ENCODE results near the gene HSD17B11. TPM values are rescaled to one million over a fixed set of nuclear protein-coding genes. Genes with fewer than 3 reads are reported as not detected.
A peak's percentile ranks its signal among the peaks of the same experiment; 100 is the strongest.
"Not testable (repeated sequence)": the region's sequence is repeated elsewhere in the genome, so short reads cannot be mapped to it uniquely, and the experiment has no call there.

HSD17B11 gene
- total RNA-seq, 1 donor from 2014 or later: 12.7 TPM

GRCh38 chr4:87419578-87420249 is 28.7 kb upstream of the HSD17B11 start:
- no peak for DNase-seq (ENCODE audit: low spot score)
- Mint-ChIP-seq H3K4me3 (no peak overlapping the region), H3K9me3 (no peaks in the 10 kb centered on the region), H3K36me3 (ENCODE audit: low read depth) (peaks cover 1% of the 10 kb centered on the region), H3K27me3 (ENCODE audit: insufficient read depth) (peaks cover 5% of the 10 kb centered on the region), H3K4me1 (ENCODE audit: low read depth) (peaks cover 29% of the 10 kb centered on the region), H3K27ac (no peak overlapping the region)
- intact Hi-C loops (cut with micrococcal nuclease): loop anchor here (5.0 kb wide), 3 partner anchors 197 to 1403 kb away; partner anchors contain the start of genes KLHL8 and PPM1K

GRCh38 chr4:87418410-87418809 is 27.4 kb upstream of the HSD17B11 start:
- H3K4me3 Mint-ChIP-seq; H3K27ac Mint-ChIP-seq; DNase-seq (ENCODE audit: low spot score); H3K9me3 Mint-ChIP-seq; intact Hi-C loops (cut with micrococcal nuclease); H3K27me3 Mint-ChIP-seq (ENCODE audit: insufficient read depth); H3K36me3 Mint-ChIP-seq (ENCODE audit: low read depth): not testable (repeated sequence)
- H3K4me1 Mint-ChIP-seq (ENCODE audit: low read depth): peaks cover 19% of the 10 kb centered on the region

- Mint-ChIP-seq H3K27ac (no peak overlapping the region), H3K9me3 (no peaks in the 10 kb centered on the region), H3K4me3 (no peak overlapping the region), H3K36me3 (ENCODE audit: low read depth) (no peaks in the 10 kb centered on the region), H3K4me1 (ENCODE audit: low read depth) (peaks cover 4% of the 10 kb centered on the region), H3K27me3 (ENCODE audit: insufficient read depth) (peaks cover 7% of the 10 kb centered on the region)
- intact Hi-C loops (cut with micrococcal nuclease): no loop called here
- no peak for DNase-seq (ENCODE audit: low spot score)
These were observed 26.0 kb upstream of the HSD17B11 start for GRCh38 chr4:87416965-87417364.

DNA sequence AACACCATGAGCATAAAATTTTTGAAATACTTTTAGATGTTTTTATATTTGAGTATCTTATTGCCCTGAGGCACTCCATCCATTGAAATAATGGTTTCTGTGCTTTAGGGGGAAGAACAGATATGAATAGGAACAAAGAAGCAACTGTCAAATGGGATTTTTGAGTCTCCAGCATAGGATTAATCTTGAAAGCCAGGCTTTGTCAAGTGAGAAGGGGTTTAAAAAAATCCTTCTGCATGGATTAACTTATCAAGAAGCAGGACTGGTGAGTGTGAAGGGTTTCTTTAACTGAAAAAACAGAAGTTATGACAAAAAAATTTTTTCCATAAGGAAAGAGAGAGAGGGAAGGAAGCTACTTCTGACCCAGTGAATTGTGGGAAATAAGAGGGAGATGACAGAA is 23.8 kb upstream of the HSD17B11 start:
- H3K9me3 Mint-ChIP-seq: no peaks in the 10 kb centered on the region
- peaks cover 7% of the 10 kb centered on the region for H3K27me3 Mint-ChIP-seq (ENCODE audit: insufficient read depth)
- H3K4me1 Mint-ChIP-seq (ENCODE audit: low read depth): no peaks in the 10 kb centered on the region
- H3K4me3 Mint-ChIP-seq: no peak overlapping the region
- intact Hi-C loops (cut with micrococcal nuclease): no loop called here
- H3K36me3 Mint-ChIP-seq (ENCODE audit: low read depth): no peaks in the 10 kb centered on the region
- no peak overlapping the region for H3K27ac Mint-ChIP-seq
- DNase-seq (ENCODE audit: low spot score): no peak

DNA sequence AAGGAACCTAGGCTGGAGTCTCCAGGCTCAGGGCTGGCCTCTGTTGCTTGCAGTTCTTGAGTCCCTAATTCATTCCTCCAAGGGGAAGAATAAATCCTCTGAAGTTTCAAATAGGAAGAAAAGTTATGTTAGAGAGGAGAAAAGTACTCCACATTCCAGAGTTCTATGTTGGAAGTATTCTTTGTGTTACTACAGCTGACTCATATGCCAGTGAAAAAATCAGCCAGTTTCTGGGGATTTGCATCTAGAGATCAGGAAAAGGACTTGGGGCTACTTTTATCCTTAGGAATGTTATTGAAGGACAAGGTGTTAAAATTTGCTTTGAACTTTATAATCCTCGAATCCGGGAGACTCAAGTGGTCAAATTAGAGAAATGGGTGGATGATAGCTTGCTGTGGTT is 19.7 kb upstream of the HSD17B11 start:
- Mint-ChIP-seq H3K4me1 (ENCODE audit: low read depth) (peaks cover 20% of the 10 kb centered on the region), H3K36me3 (ENCODE audit: low read depth) (no peaks in the 10 kb centered on the region), H3K9me3 (no peaks in the 10 kb centered on the region), H3K27ac (no peak overlapping the region), H3K4me3 (no peak overlapping the region), H3K27me3 (ENCODE audit: insufficient read depth) (peaks cover 7% of the 10 kb centered on the region)
- no peak for DNase-seq (ENCODE audit: low spot score)
- intact Hi-C loops (cut with micrococcal nuclease): no loop called here

GRCh38 chr4:87410157-87410556 is 19.2 kb upstream of the HSD17B11 start:
- no peak for DNase-seq (ENCODE audit: low spot score)
- peaks cover 7% of the 10 kb centered on the region for H3K27me3 Mint-ChIP-seq (ENCODE audit: insufficient read depth)
- H3K9me3 Mint-ChIP-seq: no peaks in the 10 kb centered on the region
- intact Hi-C loops (cut with micrococcal nuclease): no loop called here
- no peaks in the 10 kb centered on the region for H3K36me3 Mint-ChIP-seq (ENCODE audit: low read depth)
- peaks cover 20% of the 10 kb centered on the region for H3K4me1 Mint-ChIP-seq (ENCODE audit: low read depth)
- H3K4me3 Mint-ChIP-seq: no peak overlapping the region
- H3K27ac Mint-ChIP-seq: no peak overlapping the region

DNA sequence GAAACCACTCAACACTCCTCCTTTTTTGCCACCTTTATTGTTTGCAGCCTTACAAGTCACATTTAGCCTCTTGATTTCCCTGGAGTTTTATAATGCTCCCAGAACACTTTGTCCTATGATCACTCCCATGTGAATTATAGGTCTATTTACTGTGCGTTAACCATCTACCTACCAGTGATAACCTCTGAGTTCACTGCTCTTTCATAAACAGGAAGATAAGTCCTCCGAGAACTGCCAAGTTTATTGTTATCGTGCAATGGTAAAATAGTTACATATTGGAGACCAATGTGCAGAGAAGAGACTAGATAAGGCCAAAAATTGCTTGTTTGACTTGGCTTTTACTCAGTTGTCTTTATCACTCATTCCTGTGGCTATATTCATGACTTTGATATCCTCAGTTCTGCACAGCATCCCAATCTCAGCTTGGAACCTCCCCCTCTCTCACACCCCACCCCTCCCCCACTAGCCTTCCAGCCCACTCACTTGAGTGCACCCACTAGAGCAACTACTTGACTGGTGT is 18.5 kb upstream of the HSD17B11 start:
- H3K4me3 Mint-ChIP-seq: no peak overlapping the region
- H3K4me1 Mint-ChIP-seq (ENCODE audit: low read depth): peaks cover 20% of the 10 kb centered on the region
- peaks cover 7% of the 10 kb centered on the region for H3K27me3 Mint-ChIP-seq (ENCODE audit: insufficient read depth)
- no peak for DNase-seq (ENCODE audit: low spot score)
- intact Hi-C loops (cut with micrococcal nuclease): no loop called here
- H3K27ac Mint-ChIP-seq: no peak overlapping the region
- H3K36me3 Mint-ChIP-seq (ENCODE audit: low read depth): no peaks in the 10 kb centered on the region
- H3K9me3 Mint-ChIP-seq: no peaks in the 10 kb centered on the region

DNA sequence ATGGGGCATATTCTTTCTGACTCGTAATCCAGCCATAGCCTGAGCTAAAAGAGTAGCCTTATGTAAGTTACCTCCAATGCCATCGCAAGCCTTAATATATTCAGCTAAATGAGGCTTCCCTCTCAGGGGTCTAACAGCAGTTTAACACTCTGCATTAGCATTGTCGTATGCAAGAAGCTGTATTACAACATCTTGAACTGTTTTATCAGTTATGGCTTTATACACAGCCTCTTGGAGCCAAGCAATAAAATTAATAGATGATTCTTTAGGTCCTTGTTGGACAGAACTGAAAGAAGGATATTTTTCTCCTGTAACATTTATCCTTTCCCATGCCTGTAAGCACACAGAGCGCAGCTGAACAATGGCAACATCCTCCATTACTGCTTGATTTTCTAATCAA is 15.9 kb upstream of the HSD17B11 start:
- H3K36me3 Mint-ChIP-seq (ENCODE audit: low read depth); H3K4me3 Mint-ChIP-seq; DNase-seq (ENCODE audit: low spot score); H3K9me3 Mint-ChIP-seq; intact Hi-C loops (cut with micrococcal nuclease); H3K27me3 Mint-ChIP-seq (ENCODE audit: insufficient read depth): not testable (repeated sequence)
- Mint-ChIP-seq H3K27ac (peak overlapping the region; percentile 26), H3K4me1 (ENCODE audit: low read depth) (peaks cover 20% of the 10 kb centered on the region)

DNA sequence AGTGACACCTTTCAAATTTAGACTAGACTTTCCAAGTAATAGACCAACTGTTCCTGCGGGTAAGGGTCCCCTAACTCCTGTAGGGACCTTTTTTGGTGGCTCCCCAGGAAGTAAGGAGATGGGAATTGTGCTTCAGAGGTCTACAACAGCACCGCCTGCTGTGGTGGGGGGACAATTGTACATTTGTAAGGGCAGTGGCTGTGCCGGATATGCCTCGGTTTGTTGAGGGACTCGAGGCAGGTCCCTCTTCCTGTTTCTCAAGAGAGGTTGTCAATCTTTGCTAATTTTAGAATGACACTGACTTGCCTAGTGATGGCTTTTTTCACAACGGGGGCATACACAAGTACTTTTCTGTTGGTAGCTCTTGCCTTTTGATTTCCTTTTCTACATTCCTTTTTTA is 15.5 kb upstream of the HSD17B11 start:
- peak overlapping the region; percentile 26 for H3K27ac Mint-ChIP-seq
- no peak for DNase-seq (ENCODE audit: low spot score)
- no peaks in the 10 kb centered on the region for H3K9me3 Mint-ChIP-seq
- H3K4me1 Mint-ChIP-seq (ENCODE audit: low read depth): peaks cover 20% of the 10 kb centered on the region
- H3K4me3 Mint-ChIP-seq: no peak overlapping the region
- H3K36me3 Mint-ChIP-seq (ENCODE audit: low read depth): no peaks in the 10 kb centered on the region
- intact Hi-C loops (cut with micrococcal nuclease): no loop called here
- peaks cover 8% of the 10 kb centered on the region for H3K27me3 Mint-ChIP-seq (ENCODE audit: insufficient read depth)

DNA sequence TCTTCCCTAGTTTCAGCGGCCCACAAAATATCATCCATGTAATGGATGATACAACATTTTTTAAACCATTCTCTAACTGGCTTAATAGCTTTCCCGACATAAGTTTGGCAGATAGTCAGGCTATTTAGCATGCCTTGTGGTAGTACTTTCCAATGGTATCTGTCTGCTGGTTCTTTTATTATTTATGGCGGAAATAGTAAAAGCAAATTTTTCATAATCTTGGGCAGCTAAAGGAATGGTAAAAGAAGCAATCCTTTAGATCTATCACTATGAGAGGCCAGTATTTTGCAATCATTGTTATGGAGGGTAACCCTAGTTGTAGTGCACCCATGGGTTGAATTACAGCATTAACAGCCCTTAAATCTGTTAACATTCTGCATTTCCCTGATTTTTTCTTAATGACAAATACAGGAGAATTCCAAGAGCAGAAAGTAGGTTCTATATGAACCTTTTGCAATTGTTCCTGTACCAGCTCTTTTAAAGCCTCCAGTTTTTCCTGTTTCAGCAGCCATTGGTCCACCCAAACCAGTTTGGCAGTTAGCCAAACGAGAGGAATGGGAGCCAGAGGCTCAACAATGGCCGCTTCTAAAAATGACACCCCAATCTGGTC is 14.3 kb upstream of the HSD17B11 start:
- Mint-ChIP-seq H3K4me1 (ENCODE audit: low read depth) (peaks cover 20% of the 10 kb centered on the region), H3K27ac (no peak overlapping the region), H3K9me3 (no peaks in the 10 kb centered on the region), H3K4me3 (no peak overlapping the region), H3K36me3 (ENCODE audit: low read depth) (no peaks in the 10 kb centered on the region), H3K27me3 (ENCODE audit: insufficient read depth) (peaks cover 8% of the 10 kb centered on the region)
- intact Hi-C loops (cut with micrococcal nuclease): no loop called here
- no peak for DNase-seq (ENCODE audit: low spot score)

GRCh38 chr4:87403732-87404131 is 12.7 kb upstream of the HSD17B11 start:
- H3K36me3 Mint-ChIP-seq (ENCODE audit: low read depth); H3K27me3 Mint-ChIP-seq (ENCODE audit: insufficient read depth); DNase-seq (ENCODE audit: low spot score); H3K27ac Mint-ChIP-seq; H3K9me3 Mint-ChIP-seq; H3K4me3 Mint-ChIP-seq; intact Hi-C loops (cut with micrococcal nuclease): not testable (repeated sequence)
- H3K4me1 Mint-ChIP-seq (ENCODE audit: low read depth): peaks cover 20% of the 10 kb centered on the region

DNA sequence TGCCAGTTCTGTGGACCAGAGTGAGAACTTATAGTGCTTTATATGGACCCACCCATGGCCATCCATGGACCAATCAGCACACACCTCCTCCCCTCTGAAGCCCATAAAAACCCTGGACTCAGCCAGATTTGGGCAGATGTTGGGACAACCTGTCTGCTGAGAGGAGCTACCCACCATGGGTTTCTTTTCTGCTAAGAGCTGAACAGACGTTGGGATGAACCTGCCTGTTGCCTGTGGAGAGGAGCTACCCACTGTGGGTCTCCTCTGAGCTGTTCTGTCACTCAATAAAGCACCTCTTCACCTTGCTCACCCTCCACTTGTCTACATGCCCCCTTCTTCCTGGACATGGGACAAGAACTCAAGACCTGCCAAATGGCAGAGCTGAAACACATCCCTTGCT is 9.0 kb upstream of the HSD17B11 start:
- peaks cover 3% of the 10 kb centered on the region for H3K27me3 Mint-ChIP-seq (ENCODE audit: insufficient read depth)
- no peaks in the 10 kb centered on the region for H3K4me1 Mint-ChIP-seq (ENCODE audit: low read depth)
- DNase-seq (ENCODE audit: low spot score): no peak
- no peak overlapping the region for H3K4me3 Mint-ChIP-seq
- intact Hi-C loops (cut with micrococcal nuclease): no loop called here
- no peak overlapping the region for H3K27ac Mint-ChIP-seq
- no peaks in the 10 kb centered on the region for H3K36me3 Mint-ChIP-seq (ENCODE audit: low read depth)
- no peaks in the 10 kb centered on the region for H3K9me3 Mint-ChIP-seq

GRCh38 chr4:87399148-87399547 is 8.2 kb upstream of the HSD17B11 start:
- Mint-ChIP-seq H3K4me3 (no peak overlapping the region), H3K4me1 (ENCODE audit: low read depth) (no peaks in the 10 kb centered on the region), H3K27me3 (ENCODE audit: insufficient read depth) (peaks cover 7% of the 10 kb centered on the region), H3K27ac (no peak overlapping the region), H3K36me3 (ENCODE audit: low read depth) (no peaks in the 10 kb centered on the region), H3K9me3 (no peaks in the 10 kb centered on the region)
- intact Hi-C loops (cut with micrococcal nuclease): no loop called here
- DNase-seq (ENCODE audit: low spot score): no peak
